ENCODE measurements around the gene SAXO1.
"Not testable (repeated sequence)": the region's sequence is repeated elsewhere in the genome, so short reads cannot be mapped to it uniquely, and the experiment has no call there.

The SAXO1 gene

DNA sequence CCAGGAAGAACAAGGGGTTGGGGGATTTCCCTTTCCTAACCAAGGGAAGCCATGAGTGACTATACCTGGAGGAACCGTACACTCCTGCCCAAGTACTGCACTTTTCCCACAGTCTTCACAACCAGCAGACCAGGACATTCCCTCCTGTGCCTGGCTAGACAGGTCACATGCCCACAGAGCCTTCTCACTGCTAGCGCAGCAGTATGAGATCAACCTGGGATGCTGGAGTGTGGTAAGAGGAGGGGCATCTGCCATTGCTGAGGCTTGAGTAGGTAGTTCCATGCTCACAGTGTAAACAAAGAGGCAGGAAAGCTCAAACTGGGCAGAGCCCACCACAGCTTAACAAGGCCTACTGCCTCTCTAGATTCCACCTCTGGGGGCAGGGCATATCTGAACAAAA is 35.9 kb downstream of the SAXO1 start:
- no peak for DNase-seq

DNA sequence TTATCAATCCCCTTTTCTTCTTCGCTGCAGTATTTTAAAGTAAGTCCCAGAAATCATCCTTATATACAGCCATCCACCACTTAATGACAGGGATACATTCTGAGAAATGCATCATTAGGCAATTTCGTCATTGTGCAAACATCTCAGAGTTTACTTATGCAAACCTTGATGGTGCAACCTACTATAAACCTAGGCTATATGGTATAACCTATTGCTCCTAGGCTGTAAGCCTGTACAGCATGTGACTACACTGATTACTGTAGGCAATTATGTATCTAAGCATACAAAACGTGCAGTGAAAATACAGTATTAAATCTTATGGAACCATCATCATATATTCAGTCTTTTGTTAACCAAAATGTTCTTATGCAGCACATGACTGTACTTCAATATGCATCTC is 36.8 kb downstream of the SAXO1 start:
- DNase-seq, result no peak

DNA sequence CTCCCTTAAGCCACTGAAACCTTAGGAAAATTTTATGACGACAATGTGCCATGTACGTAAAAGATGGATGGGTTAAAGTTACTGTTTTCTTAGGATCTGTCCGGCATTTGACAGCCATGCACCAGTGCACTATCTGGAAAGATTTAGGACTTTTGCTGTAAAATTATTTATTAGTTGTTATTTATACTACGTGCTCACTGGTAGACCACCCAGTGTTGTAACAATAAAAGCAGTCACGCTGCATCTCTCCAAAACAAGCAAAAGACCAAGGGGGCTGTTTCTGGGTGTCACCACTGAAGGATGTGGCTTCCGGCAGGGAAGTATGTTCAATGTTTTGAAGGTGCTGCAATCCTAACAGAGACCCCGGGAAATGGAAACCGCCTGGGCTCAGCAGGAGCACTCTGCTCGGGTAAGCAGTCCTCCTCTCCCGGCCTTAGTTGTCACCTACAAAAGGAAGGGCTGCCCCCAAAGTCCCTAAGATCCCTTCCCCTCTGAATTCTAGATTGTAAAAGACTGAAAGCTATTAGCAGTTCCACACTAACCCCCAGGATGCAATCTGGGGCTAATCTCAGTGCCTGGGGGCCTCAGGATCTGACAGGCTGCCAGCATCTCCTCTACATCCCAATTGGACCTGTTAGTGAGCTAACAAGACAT is 38.6 kb downstream of the SAXO1 start:
- no peak for DNase-seq

DNA sequence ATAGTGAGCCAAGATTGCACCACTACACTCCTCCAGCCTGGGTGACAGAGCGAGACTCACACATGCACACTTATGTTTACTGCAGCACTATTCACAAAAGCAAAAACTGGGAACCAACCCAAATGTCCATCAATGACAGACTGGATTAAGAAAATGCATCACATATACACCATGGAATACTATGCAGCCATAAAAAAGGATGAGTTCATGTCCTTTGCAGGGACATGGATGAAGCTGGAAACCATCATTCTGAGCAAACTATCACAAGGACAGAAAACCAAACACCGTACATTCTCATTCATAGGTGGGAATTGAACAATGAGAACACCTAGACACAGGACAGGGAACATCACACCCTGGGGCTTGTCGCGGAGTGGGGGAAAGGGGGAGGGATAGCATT is 41.8 kb downstream of the SAXO1 start:
- DNase-seq, result not testable (repeated sequence)

DNA sequence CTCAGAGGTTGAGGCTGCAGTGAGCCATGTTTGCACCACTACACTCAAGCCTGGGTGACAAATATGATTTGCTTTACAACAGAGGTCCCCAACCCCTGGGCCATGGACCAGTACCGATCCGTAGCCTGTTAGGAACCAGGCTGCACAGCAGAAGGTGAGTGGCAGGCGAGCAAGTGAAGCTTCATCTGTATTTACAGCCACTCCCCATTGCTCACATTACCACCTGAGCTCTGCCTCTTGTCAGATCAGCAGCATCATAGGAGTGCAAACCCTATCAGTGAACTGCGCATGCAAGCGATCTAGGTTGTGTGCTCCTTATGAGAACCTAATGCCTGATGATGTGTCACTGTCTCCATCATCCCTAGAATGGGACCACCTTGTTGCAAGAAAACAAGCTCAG is 42.5 kb downstream of the SAXO1 start:
- no peak for DNase-seq

DNA sequence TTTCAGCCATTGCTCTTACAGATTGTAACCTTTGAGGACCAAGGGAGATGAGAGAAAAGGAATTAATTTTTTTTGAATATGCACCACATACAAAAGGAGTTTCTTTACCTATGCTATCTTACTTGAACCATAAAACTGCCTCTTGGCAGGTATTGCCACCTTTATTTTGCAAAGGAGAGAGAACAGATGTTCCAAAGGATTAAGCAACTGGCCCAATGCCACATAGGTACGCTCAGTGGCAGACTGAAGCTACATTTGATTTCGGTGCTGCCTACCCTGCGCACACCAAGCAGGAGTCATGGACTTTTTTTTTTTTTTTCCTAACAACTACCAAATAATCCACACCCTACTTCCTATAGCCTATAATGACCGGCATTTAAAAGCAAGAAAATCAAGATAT is 43.1 kb downstream of the SAXO1 start:
- no peak for DNase-seq

DNA sequence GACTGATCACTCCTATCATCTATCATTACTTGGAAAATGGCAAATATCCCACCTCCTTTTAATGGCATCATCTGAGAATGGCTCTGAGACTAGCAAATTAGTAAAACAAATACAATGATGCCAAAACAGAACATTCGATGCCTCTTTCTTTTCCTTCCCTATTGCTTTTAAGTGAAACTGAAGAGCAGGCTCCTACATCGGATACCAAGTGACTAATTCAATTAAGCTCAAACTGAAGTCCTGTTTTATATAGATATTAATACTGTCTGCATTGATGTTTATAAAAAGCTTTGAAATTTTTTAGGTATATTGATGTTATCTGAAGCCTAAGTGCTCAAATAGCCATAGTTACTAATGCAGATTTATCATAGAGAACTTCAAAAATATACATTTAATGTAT is 43.9 kb downstream of the SAXO1 start:
- no peak for DNase-seq

DNA sequence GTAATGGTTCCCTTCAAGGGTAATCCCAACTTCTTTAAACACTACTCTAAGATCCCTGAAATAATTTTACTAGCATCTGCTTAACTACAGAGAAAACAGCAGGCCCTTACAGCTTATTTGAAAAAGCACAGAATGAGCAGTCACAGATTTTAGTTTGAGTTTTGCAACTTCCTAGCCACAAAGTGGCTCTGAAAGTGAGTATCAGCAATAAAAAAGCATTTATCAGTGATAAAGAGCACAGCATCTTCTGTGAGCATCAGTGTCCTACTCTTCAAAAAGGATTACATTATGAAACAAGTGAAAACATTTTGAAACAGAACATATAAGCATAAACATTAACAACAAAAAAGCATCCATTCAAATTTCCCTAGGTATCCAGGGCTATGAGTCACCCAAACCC is 45.0 kb downstream of the SAXO1 start:
- no peak for DNase-seq

DNA sequence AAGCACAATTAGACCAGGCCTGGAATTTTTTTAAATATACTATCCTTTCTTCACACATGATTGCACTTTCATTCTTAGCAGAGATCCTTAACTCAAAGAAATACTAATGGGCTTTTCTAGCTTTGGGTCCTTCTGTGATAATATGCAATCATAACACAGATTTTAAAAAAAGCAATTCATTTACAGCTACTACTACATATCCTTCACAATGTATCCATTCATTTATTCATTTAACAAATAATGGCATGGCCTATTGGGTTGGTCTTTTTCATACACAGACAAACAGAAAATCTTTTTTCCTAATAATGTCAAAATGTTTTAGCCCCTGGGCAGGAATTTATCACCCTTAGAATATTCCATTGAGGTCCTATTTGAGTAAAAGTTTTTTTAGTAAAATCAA is 47.0 kb downstream of the SAXO1 start:
- no peak for DNase-seq

DNA sequence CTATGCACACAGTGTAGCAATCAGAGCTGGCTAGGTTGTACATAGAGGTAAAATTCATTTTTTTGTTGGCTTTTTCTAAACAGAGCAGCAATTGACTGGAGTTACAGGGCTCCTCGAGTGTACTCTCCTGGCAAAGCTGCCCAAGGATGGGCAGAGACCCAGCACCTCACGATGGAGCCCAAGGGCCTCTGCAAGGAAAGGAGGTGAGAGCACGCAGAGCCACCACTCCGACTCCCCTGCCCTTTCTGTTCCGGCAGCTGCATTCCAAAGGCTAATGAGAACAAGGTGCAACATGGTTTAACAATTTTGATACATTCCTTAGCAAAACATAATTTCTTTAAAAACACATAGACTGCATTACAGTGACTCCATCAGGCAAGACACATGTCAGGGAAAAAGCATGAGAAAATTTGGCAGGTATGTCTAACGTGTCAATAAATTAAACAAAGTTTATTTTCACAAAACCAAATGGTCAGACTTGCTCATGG is 47.5 kb downstream of the SAXO1 start:
- DNase-seq, result no peak

DNA sequence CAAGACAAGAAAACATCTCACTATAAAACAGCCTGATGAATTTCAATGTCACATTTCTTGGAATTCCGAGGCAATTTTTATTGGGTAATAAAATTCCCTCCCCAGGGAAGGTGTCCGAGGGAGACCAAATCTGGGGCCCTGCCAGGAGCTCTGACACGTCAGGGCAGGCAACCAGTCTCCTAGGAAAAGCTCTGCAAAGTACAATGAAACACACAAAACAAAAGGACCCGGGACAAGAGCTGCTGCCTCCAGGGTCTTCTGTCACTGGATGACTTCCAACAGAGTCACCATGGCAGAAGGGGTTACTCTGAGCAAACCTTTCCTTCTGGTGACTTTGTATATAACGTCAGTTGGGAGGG is 50.8 kb downstream of the SAXO1 start:
- DNase-seq, result no peak

DNA sequence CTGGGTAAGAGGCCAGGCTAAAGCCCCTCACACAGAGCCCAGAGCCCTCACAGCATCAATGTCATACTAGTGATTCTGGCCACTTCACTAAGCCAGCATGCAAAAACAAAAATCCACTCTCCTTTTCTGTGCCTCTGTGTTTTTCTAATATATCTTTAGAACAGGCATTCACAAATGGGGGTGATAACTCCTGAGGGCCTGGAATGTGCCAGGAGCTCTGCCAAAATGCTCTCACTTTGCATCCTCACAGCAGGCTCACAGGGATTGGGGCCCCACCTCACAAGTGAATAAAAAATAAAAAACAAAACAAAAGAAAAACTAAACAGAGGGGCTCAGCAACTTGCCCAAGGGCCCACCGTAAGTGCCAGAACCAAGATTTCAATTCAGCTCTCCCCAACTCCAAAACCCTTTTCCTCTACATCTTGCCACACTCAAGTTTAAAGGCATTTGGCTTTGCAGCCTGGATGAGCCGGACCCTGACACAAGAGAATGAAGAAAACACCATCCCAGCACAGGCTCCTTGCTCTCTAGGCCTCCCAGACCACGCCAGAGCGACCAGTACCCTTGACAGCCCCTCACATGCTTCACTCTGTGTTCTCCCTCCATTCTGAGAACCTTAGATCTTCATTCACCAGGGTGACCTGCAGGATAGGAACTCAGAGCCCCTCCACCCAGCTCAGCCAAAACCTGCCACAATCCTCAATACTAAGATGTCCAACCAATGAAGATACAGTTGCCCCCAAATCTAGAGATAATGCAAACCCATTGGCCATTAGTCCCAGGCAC is 51.3 kb downstream of the SAXO1 start:
- no peak for DNase-seq

DNA sequence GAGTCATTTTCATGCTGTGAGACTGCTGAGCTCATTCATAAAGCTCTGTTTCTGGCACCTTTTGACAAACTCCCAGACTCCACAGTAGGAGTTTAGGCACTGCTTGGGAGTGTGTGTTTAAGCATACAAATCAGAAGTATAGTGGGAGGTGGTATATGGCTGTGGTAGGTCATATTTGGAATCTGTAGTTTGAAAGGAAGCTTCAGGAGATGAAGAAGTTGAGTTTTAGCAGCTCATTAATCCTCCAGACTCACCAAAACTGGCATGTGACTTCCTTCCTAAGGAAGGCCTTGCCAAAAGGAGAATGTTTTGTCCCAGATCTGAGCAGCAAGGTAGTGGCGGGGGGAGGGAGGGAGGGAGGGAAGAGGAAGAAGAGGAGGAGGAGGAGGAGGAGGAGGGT is 52.8 kb downstream of the SAXO1 start:
- no peak for DNase-seq

DNA sequence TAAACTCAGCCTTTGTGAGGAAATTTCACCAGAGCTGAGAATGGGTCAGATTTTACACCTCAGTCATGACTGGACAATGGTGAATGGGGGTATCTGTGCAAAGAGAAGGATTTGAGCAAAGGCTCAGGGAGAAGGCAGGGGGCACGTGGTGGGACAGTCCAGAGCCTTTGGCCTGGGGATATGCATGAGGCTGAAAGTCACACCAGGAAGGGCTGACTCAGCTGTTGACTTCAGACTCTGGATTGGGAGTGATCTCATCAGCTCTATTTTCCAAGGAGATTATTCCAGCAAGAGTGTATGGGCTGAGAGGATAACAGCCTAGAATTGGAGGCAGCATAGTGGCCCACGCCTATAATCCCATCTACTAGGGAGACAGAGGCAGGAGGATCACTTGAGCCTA is 53.6 kb downstream of the SAXO1 start:
- DNase-seq, result no peak

DNA sequence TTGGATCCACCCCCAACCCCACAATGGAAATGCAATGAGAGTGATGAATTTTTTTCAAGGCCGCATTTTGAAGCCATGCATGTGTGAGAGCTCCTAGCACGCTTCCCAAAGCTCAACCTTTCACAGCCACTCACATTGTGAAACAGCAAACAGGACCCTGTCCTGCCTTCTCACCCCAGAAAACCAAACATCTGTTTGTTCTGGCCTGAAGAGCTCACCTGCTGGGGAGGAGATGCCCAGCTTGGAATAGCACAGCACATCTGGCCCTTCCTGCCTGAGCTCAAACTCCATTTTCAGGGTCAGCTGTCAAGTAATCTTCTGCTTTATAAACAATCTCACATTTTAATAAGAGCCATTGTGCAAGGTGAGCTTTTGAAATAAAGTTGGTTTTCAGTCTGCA is 54.8 kb downstream of the SAXO1 start:
- no peak for DNase-seq

DNA sequence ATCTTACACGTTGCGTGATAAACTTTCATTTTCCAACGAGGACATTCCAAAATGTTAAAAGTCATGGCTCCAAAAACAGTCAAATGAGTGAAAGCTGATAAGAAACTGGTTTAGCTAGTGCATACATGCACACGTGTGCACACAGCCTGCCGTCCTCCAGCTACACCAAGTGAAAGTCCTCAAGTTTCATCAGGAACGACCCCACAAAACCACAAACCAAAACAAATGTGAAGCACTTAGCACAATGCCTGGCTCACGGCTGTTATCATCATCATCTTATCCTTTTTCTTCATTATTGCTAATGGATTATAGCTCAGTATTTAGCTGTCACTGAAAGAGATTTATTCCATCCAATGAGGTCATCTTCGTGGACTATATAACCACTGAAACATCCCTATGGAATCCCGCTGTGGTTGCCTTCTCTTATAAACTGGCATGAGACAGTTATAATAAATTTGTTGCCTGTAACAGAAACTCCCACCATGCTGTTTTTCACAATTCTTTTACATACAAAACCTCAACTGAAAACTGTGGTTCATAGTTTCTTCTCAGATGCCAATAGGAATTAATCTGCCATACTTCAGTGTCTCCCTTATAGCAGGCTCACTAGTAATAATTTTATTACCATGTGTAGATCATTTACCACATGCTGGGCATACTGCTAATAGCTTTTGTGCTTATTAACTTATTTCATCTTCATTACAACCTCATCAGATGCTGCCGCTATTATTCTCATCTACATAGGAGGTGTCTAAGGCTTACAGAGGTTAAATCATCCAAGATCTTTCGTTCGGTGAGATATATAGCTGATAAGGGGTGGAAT is 56.1 kb downstream of the SAXO1 start:
- DNase-seq, result no peak

DNA sequence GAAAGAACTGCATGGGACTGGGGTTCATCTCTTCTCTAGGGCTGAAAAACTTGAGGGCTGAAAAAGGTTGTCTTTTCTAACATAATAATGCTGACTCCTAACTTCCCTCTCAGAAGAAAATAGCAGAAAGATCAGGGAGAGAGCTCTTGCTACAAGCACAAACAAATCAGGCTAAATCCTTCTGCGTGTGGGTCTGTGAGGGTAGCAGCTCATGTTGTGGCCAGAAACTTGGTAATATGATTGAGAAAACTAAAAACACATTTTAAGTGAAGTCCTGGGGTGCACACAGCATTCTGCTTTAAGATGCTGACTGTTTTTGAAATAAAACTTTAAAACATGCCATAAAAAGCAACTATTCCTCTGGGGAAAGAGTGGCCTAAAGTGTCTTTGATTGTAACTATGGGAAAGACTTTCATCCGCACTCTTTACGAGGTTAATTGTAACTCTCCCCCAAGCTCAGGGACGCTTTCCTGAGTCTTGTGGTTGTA is 56.7 kb downstream of the SAXO1 start:
- no peak for DNase-seq

DNA sequence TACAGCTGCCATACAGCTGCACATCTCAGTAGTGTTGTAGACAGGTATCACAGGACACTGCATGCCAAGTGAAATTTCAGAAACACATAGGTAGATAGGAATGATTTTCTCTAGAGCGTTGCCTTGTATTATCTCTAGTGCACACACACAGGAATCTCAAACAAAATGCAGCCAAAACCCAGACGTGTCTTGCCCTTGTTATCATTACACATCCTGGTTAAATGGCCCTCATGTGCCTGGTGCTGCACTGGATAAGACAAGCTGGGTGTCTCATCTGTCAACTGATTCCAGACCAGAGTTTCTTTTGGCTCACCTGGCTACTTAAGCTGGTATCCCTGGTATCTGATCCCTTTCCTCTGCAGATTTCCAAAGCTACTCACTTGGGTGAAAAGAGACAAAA is 59.7 kb downstream of the SAXO1 start:
- no peak for DNase-seq

DNA sequence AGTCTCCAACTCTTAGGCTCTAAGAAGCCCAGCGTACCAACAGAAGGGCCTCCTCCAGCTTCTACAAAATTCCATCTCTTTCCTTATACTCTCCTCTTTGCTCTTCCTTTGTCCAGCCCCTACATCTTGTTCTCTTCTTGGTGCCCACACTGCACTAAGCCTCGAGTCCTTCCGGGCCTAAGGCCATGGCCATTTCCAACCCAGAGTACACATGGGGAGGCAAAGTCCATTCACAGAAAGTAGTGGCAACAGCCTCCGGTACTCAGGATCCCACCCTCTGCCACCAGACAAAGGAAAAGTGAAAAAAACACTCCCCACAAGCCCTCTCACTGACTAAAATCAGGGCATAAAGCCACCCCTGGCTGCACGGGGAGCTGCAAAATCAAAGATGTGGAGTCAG is 60.3 kb downstream of the SAXO1 start:
- DNase-seq, result no peak

DNA sequence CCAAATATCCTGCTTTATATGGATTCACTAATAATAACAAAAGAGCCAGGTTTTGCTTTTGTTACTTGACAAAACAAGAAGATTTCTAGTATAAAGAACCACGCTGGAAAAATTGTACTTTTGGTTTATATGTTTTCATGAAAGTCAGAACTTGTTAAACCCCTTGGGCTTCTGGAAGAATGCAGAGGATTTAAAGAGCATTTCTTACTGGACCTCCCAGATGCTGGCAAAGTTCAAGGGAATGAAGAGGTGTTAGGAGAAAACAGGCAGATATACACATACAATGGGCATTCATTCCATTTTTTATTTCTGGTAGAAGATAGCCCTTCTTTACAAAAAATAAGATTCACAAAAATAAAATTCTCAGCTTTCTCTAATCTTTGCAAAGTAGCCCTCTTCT is 61.1 kb downstream of the SAXO1 start:
- DNase-seq, result no peak

DNA sequence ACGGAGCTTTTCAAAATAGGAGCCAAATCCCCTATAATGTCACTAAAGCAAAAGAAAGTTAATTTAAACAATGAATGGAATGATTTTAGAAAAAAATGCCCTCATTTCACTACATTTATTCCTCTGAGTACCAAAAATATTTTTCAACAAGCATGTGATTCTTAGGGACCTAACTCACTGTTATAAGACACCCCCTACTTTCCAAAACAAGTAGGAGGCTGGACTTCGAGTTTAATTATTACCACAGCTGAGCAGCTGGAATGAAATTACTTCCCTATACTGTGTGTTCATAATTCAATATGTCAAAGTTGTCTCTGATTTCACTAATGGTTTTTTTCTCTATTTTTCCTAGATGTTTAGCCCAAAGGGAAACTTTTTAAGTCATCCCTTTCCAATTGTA is 61.6 kb downstream of the SAXO1 start:
- DNase-seq, result no peak

DNA sequence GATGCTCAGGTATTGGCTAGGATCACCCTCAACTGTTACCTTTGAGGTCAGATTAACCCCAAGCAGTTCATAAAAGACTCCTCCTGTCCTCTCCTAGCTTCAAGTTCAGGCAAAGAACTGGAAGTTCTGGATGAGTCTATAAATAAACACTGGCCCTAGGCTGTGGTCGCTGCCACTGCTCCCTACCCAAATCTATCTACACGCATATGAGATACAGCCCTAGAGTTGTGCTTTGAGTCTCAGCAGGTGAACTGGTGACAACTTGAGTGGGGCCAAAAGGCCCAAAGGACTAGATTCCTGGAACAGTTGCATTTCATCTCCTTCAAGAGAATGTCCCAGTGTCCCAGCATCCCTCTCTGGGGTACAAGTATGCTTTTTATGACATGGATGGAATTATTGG is 62.6 kb downstream of the SAXO1 start:
- DNase-seq, result no peak

DNA sequence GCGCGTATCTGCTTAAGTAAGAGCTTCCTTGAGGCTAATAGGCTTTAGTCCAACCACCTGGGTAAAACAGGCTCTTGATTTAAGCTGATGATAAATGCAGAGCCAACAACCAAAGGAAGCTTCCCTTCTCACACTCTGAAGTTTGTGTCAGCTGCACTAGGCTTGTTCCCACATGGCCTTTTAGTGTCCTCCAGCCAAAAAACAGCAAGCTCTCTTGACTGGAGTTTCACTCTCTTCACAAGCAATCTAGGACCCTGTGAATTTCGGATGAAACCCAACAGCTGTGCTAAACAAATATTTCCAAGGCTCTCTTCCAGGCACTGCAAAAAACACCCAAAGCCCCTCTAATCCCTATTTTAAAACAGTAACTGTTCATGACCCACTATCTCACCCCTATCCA is 63.9 kb downstream of the SAXO1 start:
- DNase-seq, result no peak

DNA sequence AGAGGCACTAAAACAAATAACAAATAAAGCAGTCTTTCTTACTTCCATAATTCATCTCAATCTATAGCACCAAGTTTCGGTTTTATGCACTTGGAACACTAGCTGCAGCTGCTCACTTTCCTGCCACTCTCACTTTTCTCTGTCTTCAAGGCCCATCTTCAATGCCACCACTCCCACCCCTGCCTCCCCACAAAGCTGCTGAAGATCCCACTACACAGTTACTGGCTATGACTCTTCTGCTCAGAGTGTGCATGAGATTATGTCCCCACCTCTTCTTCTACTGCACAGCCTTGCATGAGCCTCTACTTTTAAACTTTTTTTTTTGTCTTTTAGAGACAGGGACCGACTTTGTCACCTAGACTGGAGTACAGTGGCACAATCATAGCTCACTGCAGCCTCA is 77.4 kb downstream of the SAXO1 start:
- no peak for DNase-seq
